Activated CD4-positive, CD25-positive, alpha-beta regulatory T cell treated with anti-CD3 and anti-CD28 coated beads, Interleukin-2, amount 50 U/mL, for 16 hours (primary cell): Measurements from ENCODE around the gene BICD2.

ENCODE experiments used
- DNase-seq: peaks from one replicate; pipeline ENCODE4 v3.0.0-alpha.2; 2020; ENCODE audit warnings: low read depth, low spot score

BICD2 gene

GRCh38 chr9:92714787-92715487, 49.7 kb downstream of the BICD2 start:
- no peak for DNase-seq

GRCh38 chr9:92714016-92714415, 50.6 kb downstream of the BICD2 start:
- no peak for DNase-seq

GRCh38 chr9:92713528-92713927, 51.1 kb downstream of the BICD2 start:
- no peak for DNase-seq

- DNase-seq = no peak
Observed at GRCh38 chr9:92712767-92713166, 51.9 kb downstream of the BICD2 start.

- no peak for DNase-seq
Observed at GRCh38 chr9:92711844-92712243, 52.8 kb downstream of the BICD2 start.

- DNase-seq = no peak
Observed at GRCh38 chr9:92711146-92711545, 53.5 kb downstream of the BICD2 start.

GRCh38 chr9:92710368-92710767, 54.3 kb downstream of the BICD2 start:
- DNase-seq = no peak

GRCh38 chr9:92709954-92710353, 54.7 kb downstream of the BICD2 start:
- no peak for DNase-seq

- no peak for DNase-seq
Observed at GRCh38 chr9:92709240-92709639, 55.4 kb downstream of the BICD2 start.

GRCh38 chr9:92707530-92707929, 57.1 kb downstream of the BICD2 start:
- no peak for DNase-seq

GRCh38 chr9:92706218-92706940, 58.3 kb downstream of the BICD2 start:
- no peak for DNase-seq

- no peak for DNase-seq
Observed at GRCh38 chr9:92704528-92704927, 60.1 kb downstream of the BICD2 start.

- no peak for DNase-seq
Observed at GRCh38 chr9:92696619-92697018, 68.0 kb downstream of the BICD2 start.

GRCh38 chr9:92686954-92687353, 77.7 kb downstream of the BICD2 start:
- DNase-seq = no peak

- no peak for DNase-seq
Observed at GRCh38 chr9:92685022-92685421, 79.6 kb downstream of the BICD2 start.

- DNase-seq = no peak
Observed at GRCh38 chr9:92682269-92682668, 82.4 kb downstream of the BICD2 start.

- DNase-seq = no peak
Observed at GRCh38 chr9:92680166-92681119, 84.2 kb downstream of the BICD2 start.

- no peak for DNase-seq
Observed at GRCh38 chr9:92679413-92680165, 85.0 kb downstream of the BICD2 start.

- no peak for DNase-seq
Observed at GRCh38 chr9:92671323-92671722, 93.3 kb downstream of the BICD2 start.

- peak; percentile 97 for DNase-seq
Observed at GRCh38 chr9:92669890-92670708, 94.5 kb downstream of the BICD2 start, which contains the start of gene IPPK. IPPK (minus strand) TSS chr9:92670131; CDS start chr9:92669988, 143 bp downstream.
